DMS 273 treated with DMSO at 0.1 percent for 48 hours (cell line): Measurements from ENCODE around the gene CAST.

Experiments used
- DNase-seq: peaks from one replicate; lab custom pipeline; 2025; lab: John Stamatoyannopoulos, UW

The CAST gene

DNA sequence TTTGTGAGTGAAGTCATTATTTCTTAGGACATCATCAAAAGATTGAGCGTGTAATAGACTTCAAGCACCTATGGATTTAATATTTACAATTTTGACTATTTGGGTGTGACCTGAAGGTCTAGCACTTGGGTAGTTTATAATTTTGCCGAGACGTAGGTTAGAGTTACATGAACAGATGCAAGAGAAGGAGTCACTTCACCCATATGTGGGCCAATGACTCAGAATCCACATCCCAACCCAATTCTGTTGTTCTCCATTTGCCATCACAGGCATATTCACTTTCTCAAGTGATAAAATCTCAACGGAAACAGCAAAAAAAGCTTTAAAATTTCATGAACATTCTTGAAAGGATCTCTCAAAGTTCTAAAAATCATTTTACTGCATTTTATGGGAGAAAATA, 157.6 kb downstream of the CAST start:
- DNase-seq = no peak

DNA sequence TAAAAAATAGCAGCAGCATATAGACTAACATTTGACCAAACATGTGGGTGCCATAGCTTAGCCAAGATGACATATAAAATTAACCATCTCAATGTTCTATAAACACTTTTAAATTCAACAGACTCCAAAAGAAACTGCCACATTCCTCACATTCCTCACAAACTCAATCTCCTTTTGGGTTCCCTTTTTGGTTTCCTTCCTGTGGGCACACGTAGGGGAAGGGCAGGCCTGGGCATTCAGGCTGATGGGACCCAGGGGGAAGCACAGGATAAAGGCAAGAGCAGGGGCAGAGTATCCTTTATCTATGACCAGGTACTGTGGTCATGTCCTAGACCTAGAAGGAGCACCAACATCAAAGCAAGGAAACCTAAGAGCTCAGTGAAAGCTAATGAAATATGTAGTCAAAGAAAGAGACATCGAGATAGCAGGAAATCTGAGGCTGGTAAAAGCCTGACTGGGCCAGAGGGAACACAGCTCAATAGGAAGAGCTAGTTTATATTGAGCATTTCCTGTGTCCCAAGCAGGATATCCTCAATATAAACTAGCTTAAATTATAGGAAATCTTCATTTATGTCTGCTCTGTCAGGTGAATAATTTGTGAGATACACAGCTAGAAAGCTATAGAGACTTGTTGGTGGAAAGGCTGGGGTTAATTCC, 159.2 kb downstream of the CAST start:
- no peak for DNase-seq

DNA sequence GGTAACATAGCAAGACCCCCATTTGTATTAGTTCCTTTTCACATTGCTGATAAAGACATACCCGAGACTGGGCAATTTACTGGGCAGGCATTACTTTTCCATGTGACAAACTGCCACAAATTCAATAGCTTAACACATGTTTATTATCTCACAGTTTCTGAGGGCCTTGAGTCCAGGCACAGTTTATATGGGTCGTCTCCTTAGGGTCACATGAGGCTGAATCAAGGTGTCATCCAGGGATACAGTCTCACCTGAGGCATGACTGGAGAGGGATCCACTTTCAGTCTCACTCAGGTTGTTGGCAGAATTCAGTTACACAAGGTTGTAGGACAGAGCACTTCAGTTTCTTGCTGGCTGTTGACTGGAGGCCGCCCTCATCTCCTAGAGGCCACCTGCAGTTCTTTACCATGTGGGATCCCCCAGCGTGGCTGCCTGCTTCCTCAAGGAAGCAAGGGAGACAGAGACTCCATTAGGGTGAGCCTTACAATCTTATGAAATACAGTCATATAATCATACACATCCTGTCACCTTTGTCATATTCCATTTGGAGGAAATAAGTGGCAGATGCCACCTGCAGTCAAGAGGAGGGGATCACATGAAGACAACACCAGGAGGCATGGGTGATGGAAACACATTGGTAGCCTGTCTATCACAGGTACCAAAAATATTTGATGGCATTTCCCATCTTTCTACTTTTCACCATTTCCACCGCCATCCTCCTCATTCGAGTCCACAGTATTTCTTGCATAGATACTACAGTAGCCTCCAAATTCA, 160.7 kb downstream of the CAST start:
- DNase-seq = no peak

DNA sequence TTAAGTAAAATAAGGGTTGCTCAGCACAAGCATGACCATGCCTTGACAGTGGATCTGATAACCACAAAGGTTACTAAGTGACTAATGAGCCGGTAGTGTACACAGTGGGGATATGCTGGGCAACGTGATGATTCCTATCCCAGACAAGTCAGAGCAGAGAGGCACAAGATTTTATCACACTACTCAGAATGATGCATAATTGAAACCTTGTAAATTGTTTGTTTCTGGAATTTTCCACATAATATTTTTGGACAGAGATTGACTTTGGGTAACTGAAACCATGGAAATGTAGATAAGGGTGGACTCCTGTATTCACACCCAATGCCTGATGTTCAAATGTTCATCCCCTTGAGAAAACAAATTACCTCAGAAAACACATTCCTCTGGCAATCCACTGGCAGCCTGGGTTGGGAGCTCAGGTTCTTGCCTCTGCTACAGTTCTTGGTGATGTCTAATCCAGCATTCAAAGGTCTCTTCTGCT, 161.8 kb downstream of the CAST start:
- no peak for DNase-seq
